ENCODE data around the gene SDSL.

DNA sequence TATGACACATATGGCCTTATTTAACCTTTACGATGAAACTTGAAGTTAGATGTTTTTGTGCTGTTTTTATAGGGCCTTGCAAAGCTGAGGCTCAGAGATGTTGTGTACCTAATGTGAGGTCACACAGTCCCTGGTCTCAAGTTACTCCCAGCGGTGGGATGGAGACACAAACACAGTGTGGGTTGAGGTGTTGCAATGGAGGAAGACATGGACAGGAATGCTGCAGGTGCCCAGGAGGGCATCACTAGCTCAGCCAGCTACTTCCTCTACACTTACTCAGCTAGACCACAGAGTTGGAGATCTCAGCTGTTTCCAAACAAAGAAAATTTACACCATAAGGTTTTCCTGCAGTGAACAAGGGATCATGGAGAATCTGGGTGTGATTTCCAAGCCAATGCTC, 34.0 kb downstream of the SDSL start:
- TF ChIP-seq POLR2A (IDR thresholded peaks at IDR 0.05; ENCODE audit: low read depth, low read length) (no peak), SPI1 (IDR thresholded peaks at IDR 0.05; ENCODE audit: borderline replicate concordance, insufficient read depth, low read depth, low read length) (no peak)
- TF ChIP-seq, protein P1, sequence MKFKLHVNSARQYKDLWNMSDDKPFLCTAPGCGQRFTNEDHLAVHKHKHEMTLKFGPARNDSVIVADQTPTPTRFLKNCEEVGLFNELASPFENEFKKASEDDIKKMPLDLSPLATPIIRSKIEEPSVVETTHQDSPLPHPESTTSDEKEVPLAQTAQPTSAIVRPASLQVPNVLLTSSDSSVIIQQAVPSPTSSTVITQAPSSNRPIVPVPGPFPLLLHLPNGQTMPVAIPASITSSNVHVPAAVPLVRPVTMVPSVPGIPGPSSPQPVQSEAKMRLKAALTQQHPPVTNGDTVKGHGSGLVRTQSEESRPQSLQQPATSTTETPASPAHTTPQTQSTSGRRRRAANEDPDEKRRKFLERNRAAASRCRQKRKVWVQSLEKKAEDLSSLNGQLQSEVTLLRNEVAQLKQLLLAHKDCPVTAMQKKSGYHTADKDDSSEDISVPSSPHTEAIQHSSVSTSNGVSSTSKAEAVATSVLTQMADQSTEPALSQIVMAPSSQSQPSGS (IDR thresholded peaks at IDR 0.05; ENCODE audit: low read length): no peak
- TF ChIP-seq, protein P2, sequence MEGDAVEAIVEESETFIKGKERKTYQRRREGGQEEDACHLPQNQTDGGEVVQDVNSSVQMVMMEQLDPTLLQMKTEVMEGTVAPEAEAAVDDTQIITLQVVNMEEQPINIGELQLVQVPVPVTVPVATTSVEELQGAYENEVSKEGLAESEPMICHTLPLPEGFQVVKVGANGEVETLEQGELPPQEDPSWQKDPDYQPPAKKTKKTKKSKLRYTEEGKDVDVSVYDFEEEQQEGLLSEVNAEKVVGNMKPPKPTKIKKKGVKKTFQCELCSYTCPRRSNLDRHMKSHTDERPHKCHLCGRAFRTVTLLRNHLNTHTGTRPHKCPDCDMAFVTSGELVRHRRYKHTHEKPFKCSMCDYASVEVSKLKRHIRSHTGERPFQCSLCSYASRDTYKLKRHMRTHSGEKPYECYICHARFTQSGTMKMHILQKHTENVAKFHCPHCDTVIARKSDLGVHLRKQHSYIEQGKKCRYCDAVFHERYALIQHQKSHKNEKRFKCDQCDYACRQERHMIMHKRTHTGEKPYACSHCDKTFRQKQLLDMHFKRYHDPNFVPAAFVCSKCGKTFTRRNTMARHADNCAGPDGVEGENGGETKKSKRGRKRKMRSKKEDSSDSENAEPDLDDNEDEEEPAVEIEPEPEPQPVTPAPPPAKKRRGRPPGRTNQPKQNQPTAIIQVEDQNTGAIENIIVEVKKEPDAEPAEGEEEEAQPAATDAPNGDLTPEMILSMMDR (IDR thresholded peaks at IDR 0.05 in 2 of 3, conservative IDR thresholded peaks at IDR 0.05 in 1 of 3; ENCODE audit: control insufficient read depth in 2 of 3, extremely low read depth in 1 of 3, insufficient read depth in 1 of 3, low read depth in 3 of 3, low read length in 3 of 3): no peak
